Kidney glomerular epithelial cell (primary cell): Measurements from ENCODE around the gene TENT4A.

ENCODE experiments used
- DNase-seq: peaks from one replicate; lab custom pipeline; 2025; lab: John Stamatoyannopoulos, UW

Gene TENT4A

DNA sequence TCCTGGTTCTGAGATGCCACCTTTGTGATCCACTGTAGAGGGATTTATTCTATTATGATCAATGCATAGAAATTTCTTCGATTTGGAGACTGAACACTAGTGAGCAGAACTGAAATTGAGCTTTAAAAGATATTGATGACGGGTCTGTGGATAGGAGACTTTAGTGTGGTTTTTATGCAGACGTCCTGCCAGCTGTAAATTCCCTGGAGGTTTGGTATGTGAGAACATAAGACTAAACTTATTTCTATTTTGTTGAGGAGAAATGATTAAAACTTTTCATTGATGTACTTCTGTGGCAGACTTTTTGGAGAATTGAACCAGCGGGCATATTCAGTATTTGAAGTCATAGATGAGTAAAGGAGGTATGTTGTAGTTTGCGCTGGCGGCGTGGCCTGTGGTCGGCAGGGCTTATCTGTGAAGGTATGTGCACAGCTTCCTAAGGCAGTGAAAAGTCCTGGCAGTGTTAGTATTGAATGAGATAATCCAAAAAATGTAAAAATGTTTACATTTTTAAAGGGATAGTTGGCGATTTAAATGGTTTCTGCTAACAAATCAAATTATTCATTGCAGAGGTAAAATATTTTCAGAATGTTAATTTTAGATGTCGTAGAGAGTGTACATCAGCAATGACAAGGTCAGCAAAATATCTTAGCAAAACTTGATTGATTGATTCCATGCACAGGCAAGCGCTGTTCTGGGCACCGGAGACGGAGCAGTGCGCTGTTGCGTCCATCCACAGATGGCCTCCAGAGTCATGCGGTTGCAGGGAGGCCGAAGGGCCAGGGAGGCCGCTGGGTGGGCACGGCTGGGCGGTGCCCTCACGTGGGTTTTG is 20.4 kb downstream of the TENT4A start:
- peak; percentile 77 for DNase-seq

- no peak for DNase-seq
Observed at GRCh38 chr5:6734243-6734700, 21.0 kb downstream of the TENT4A start.

- no peak for DNase-seq
Observed at GRCh38 chr5:6734781-6735180, 21.5 kb downstream of the TENT4A start.

DNA sequence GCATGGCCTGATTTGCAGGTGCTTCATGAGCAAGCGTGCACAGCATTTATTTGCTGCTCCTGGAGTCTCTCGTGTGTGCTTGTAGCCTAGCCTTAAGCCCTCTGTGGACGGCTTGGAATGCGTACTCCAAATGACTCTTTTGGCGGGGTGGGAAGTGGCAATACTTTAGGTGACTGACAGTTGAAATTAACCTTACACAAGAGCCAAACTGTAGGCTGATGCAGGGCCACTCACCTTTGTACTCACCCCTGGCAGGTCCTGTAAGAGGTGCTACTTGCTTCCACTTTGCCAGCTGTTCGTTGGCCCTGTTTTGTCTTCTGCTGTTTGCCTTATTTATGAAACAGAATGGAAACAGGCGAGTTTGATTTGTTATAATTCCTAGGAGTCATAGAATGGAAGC is 22.9 kb downstream of the TENT4A start:
- DNase-seq, result no peak

GRCh38 chr5:6736524-6737042 is 23.4 kb downstream of the TENT4A start:
- DNase-seq, result no peak

GRCh38 chr5:6737043-6737941 is 24.1 kb downstream of the TENT4A start:
- no peak for DNase-seq

- DNase-seq, result no peak
Observed at GRCh38 chr5:6739603-6740002, 26.4 kb downstream of the TENT4A start.

- DNase-seq, result no peak
Observed at GRCh38 chr5:6740586-6741150, 27.4 kb downstream of the TENT4A start.

- no peak for DNase-seq
Observed at GRCh38 chr5:6742081-6742758, 29.0 kb downstream of the TENT4A start.

- DNase-seq, result no peak
Observed at GRCh38 chr5:6743161-6743560, 29.9 kb downstream of the TENT4A start.

GRCh38 chr5:6744841-6745705 is 31.8 kb downstream of the TENT4A start:
- no peak for DNase-seq

- peak; percentile 47 for DNase-seq
Observed at GRCh38 chr5:6745706-6746222, 32.5 kb downstream of the TENT4A start.

GRCh38 chr5:6746244-6746643 is 33.0 kb downstream of the TENT4A start:
- DNase-seq, result no peak

DNA sequence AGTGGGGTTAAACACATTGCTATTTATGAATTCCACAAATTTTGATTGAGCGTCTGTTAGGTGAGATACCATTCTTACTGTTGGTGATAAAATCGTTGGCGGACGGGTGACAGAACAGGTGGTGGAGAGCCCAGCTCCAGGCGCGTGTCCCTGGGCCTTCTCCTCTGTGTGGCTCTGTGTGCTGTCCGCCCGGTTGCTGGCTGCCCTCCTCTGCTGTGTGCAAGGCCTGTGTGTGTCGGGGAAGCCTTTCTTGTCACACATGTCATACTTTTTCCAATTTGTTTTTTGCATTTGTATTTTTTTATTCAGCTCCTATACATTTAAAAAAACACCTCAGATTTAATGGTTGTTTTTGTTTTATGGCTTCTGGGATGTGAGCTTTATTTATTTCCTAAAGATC is 33.9 kb downstream of the TENT4A start:
- no peak for DNase-seq

GRCh38 chr5:6748142-6748541 is 34.9 kb downstream of the TENT4A start:
- no peak for DNase-seq

DNA sequence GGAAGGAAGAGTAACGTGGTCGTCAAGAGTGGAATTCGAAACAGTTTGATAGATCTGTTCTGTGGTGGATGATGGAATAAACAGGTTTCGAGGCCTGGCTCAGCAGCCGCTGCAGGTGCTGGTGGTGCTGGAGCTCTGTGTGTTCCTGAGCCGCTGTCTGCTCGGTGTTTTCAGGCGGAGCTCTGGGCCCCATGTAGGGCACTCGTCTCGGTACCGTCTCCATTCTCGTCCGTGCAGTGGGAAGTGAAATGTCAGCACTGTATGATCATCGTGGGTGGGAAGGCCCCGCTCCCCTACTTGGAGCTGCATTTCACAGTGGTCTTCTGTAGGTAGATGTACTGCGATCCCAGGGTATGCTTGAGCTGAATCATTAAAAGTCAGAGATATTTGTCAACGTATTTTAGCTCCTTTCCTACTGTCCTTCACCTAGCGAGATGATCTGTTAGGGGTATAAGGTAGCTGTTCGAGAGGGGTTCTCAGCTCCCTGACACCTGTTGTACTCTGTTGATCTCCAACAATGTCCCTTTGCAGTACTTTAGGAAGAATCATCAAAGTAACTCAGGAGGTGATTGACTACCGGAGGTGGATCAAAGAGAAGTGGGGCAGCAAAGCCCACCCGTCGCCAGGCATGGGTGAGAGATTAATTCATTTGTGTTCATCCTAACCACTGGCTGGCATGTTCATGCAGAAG is 35.9 kb downstream of the TENT4A start:
- DNase-seq, result no peak

DNA sequence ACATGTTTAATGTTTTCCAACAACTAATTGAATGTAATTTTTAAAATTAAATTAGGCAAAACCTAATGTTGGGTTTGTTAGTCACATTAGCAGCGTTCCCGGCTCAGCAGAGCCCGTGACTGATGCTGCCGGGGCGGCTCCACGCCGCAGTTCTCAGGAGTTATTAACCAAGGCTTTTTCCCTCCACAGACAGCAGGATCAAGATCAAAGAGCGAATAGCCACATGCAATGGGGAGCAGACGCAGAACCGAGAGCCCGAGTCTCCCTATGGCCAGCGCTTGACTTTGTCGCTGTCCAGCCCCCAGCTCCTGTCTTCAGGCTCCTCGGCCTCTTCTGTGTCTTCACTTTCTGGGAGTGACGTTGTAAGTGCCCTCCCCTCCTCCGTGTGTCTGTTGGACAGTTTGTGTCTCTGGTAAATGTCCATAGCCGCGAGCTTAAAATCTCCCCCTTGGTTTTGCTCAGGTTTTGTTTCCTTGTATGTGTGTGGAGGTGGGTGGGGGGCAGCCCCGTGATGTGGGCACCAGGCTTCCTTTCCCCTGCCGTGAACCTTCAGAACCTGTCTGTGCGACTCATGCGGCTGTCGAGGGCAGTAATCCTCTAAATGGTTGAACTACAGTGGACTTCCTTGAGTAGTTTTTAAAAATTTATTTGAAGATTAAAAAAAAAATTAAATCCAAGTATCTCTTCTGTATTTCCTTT is 37.1 kb downstream of the TENT4A start:
- no peak for DNase-seq

GRCh38 chr5:6750951-6751685 is 37.9 kb downstream of the TENT4A start:
- no peak for DNase-seq

DNA sequence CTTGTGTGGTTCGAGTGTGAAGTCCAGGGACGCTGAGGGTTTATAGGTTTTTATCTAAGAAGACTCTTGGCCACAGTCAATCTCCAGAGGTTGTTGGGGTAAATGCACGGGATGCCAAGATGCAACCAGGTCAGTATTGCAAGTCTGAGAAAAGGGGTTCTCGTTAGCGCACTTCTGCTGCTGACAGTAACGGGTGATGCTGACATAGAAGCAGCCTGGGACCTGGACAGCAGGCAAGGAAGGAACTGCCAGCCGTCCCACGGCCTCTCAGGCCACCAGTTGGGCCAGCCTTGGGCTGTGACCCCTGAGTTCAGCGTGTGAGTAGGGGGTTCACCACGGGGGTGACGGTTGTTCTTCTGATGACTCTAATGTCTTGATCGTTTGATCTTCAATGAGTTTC is 39.0 kb downstream of the TENT4A start:
- no peak for DNase-seq
